Activated T-cell treated with anti-CD3 and anti-CD28 coated beads for 48 hours (primary cell): ENCODE measurements around the gene CSF2RB.
A peak's percentile ranks its signal among the peaks of the same experiment; 100 is the strongest.
"Not testable (repeated sequence)": the region's sequence is repeated elsewhere in the genome, so short reads cannot be mapped to it uniquely, and the experiment has no call there.

Experiments
- DNase-seq: peaks from one replicate; pipeline ENCODE4 v3.0.0-alpha.2; 2020; ENCODE audit warnings: low read depth

The CSF2RB gene

GRCh38 chr22:36968249-36968964 is 55.0 kb downstream of the CSF2RB start:
- DNase-seq, result no peak

GRCh38 chr22:36971341-36972125 is 58.1 kb downstream of the CSF2RB start:
- DNase-seq, result no peak

GRCh38 chr22:36976606-36977005 is 63.2 kb downstream of the CSF2RB start:
- no peak for DNase-seq

- DNase-seq, result peak; percentile 79
Measured at GRCh38 chr22:36977401-36977861, 64.0 kb downstream of the CSF2RB start.

GRCh38 chr22:36977947-36978660 is 64.7 kb downstream of the CSF2RB start:
- peak; percentile 84 for DNase-seq

GRCh38 chr22:36979016-36979910 is 65.8 kb downstream of the CSF2RB start:
- no peak for DNase-seq

GRCh38 chr22:36981247-36981775 is 67.9 kb downstream of the CSF2RB start:
- no peak for DNase-seq

GRCh38 chr22:36982136-36982535 is 68.7 kb downstream of the CSF2RB start:
- DNase-seq, result no peak

GRCh38 chr22:36985211-36985889 is 71.9 kb downstream of the CSF2RB start:
- DNase-seq, result no peak

GRCh38 chr22:36986242-36986821 is 72.9 kb downstream of the CSF2RB start:
- peak; percentile 56 for DNase-seq

GRCh38 chr22:36988075-36988832 is 74.8 kb downstream of the CSF2RB start:
- no peak for DNase-seq

GRCh38 chr22:36989012-36989411 is 75.6 kb downstream of the CSF2RB start:
- not testable (repeated sequence) for DNase-seq
